Activated CD4-positive, alpha-beta T cell treated with anti-CD3 and anti-CD28 coated beads for 1 hour (primary cell): Measurements from ENCODE around the gene UBE2E2.

ENCODE experiments used
- DNase-seq: peaks from one replicate; pipeline ENCODE4 v3.0.0-alpha.2; 2020

UBE2E2 gene

DNA sequence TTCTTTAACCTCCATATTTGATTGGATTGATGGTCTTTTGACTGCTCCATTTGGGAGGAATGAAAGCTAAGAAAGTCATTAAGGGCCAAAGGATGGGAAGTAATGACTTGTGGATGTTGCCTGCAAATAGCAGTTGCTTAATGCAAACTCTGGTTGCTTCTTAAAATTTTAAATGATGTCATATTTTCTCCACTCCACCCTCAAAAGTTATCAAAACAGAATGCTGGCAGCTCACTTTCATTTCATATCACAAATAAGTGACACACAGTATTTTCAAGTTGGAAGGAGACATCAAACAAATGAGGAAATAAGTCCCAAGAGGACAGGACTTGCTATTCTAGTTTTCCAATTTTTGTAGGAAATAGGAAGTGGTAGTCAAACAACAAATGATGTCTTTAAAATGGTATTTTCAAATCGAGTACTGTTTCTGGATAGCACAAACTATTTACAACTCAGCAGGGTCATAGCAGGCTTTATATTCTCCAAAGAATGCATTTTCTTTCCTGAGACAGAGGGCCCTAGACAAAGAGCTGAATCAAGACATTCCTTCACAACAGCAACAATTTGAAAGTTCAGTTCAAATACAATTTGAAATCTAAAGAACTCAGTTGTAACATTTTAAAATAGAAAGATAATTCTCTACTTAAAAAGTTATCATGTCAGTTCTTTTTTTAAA, 437.5 kb downstream of the UBE2E2 start:
- no peak for DNase-seq
